GM18517 (cell line): Measurements from ENCODE around the gene PTPRN2.

Source experiments
- ATAC-seq: cut with Tn5 transposase; IDR thresholded peaks from one replicate; pipeline ENCODE4 v1.9.1; 2021; ENCODE audit warnings: mild to moderate bottlenecking, moderate library complexity; ENCODE audit not compliant: unreplicated experiment

The PTPRN2 gene

GRCh38 chr7:158374146-158374545 lies 213.5 kb downstream of the PTPRN2 start:
- ATAC-seq = no peak

GRCh38 chr7:158373476-158374133 lies 214.0 kb downstream of the PTPRN2 start:
- no peak for ATAC-seq

DNA sequence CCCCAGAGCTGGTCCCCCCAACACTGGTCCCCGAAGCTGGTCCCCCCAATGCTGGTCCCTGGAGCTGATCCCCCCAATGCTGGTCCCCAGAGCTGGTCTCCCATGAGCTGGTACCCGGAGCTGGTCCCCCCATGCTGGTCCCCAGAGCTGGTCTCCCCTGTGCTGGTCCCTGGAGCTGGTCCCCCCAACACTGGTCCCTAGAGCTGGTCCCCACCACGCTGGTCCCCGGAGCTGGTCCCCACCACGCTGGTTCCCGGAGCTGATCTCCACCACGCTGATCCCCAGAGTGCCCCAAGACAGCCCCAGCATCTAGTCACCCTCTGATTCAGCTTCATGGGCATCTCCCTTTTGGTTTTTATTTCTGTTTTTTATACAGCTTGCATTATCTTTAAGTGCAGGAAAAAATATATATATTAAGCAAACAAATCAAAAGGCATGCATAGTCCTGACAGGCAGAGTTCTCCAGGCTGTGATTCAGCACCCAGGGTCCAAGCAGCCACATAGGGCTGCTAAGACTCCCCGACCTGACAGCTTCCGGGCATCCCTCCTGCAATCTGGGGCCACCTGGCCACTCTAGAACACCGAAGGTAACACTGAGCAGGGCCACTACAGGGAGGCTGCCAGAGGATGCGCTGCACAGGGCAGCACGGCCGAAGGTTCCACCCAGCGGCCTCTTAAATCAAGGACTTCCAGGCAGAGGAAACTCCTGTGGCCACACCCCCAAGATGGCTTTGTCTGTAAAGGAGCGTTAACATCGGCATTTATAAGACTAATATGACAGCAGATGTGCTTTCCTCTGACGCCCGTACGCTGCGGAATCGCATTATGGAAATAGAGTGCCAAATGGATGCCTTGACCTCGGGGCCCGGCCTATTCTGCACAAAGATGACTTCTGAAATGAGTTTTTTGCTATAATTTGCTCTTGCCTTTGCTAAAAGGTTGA lies 215.0 kb downstream of the PTPRN2 start:
- no peak for ATAC-seq

DNA sequence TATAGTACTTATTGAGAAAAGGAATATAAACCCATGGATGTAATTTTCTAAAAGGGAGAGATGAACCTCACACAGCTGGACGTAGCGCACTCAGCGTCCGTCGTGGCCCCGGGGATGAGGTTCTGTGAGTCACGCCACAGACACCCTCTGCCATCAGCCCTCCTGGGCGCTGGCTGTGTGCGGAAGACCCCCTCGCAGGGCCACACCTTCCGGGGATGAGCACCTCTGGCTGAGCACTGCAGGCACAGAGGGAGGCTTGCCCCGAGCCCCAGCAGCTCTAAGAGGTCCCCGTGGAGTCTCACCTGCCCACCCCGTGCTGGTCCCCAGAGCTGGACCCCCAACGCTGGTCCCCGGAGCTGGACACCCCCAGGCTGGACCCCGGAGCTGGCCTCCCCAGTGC lies 215.8 kb downstream of the PTPRN2 start:
- no peak for ATAC-seq

- no peak for ATAC-seq
Observed at GRCh38 chr7:158369866-158370265, 217.8 kb downstream of the PTPRN2 start.

DNA sequence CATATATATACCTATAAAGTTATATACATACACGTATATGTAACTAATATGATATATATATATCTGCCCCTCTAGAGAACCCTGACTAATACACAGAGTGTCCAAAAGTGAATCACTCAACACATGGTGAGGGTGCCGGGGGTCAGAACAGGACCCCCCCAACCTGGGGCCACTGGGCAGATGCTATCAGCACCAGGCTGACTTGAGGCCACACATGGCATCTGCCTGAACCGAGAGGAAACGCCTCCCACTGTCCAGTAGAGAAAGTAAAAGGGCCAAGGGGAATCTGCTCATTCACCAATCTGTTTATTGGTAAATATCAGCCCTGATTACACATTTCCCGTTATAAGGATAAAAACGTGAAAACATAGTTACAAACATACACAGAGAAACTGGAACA lies 218.3 kb downstream of the PTPRN2 start:
- ATAC-seq = no peak

GRCh38 chr7:158368449-158368848 lies 219.2 kb downstream of the PTPRN2 start:
- no peak for ATAC-seq

DNA sequence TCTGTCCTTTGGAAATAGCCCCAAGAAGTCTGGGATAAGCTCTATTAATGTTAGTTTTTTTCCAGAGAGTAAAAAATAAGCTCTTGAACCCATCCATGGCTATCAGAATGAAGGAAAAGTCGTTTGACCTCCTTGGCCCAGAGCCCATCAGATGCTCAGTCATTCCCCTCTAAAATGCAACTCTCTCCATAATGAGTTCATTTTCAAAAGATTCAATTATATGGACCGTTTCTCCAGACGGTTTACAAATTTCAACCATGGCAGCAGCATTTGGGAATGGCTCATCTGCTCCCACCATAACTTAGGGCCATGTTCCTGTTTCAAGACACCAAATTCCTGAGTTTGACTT lies 220.0 kb downstream of the PTPRN2 start:
- ATAC-seq = no peak

DNA sequence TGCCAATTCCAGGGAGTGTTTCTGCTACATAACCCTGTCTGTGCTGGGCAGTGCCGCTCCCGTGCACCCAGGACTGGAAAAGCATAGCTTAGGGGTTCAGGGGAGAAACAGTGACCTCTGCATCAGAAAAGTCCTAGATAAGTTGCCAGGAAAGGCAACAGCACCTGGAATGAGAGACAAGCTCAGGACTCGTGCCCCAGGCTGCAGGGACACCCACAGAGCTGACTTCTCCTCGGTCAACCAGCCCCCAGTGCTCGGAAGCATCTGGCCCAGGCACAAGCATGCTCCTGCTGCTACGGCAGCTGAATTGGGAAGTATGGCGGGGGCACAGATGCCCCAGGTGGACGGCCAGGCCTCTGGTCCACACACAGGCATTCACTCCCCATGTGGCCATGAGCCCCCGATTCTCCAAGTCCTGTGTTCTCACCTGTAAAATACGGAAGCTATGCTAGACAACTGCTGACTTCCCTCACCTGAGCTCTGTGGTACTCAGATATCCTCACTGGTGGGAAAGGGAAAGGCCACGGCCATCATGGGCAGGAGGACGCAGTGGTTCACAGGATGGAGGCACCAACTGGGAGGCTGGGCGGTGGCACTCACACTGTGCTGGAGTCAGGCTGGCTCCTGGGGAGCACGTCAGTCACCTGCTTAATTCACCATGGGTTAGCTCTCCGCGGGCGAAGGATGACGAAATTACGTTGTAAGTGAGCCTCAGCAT lies 220.5 kb downstream of the PTPRN2 start:
- no peak for ATAC-seq

DNA sequence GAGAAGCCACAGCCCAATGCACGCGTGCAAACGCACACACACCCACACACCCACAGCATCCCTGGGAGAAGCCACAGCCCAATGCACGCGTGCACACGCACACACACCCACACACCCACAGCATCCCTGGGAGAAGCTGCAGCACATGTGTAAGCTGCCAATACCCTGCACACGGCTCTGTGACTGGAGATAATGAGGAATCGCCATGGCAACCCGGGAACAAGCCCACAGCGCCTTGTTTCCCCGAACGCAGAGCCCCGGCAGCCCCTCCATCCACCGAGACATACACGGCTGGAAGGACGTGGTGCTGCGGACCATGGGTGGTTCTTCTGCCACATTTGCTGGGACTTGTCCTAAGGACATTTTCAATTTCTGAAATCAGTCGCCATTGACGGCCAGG lies 221.3 kb downstream of the PTPRN2 start:
- ATAC-seq = no peak

DNA sequence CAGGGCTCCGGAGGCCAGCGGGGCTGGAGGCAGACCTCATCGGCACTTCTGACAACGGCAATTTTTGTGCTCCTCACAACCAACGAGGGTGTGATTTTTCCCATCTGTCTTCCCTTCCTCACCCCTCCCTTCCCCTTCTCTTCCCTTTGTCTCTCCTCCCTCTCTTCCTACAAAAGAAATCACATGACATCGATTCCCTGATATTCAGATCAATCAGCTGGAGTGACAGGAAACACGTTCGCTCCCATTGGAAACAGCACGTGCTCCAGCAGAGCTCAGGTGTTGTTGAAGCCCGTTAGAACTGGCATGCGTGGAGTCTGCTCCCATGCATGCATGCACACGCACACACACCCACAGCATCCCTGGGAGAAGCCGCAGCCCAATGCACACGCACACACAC lies 222.4 kb downstream of the PTPRN2 start:
- ATAC-seq = no peak

- ATAC-seq = no peak
Observed at GRCh38 chr7:158364451-158364850, 223.2 kb downstream of the PTPRN2 start.

DNA sequence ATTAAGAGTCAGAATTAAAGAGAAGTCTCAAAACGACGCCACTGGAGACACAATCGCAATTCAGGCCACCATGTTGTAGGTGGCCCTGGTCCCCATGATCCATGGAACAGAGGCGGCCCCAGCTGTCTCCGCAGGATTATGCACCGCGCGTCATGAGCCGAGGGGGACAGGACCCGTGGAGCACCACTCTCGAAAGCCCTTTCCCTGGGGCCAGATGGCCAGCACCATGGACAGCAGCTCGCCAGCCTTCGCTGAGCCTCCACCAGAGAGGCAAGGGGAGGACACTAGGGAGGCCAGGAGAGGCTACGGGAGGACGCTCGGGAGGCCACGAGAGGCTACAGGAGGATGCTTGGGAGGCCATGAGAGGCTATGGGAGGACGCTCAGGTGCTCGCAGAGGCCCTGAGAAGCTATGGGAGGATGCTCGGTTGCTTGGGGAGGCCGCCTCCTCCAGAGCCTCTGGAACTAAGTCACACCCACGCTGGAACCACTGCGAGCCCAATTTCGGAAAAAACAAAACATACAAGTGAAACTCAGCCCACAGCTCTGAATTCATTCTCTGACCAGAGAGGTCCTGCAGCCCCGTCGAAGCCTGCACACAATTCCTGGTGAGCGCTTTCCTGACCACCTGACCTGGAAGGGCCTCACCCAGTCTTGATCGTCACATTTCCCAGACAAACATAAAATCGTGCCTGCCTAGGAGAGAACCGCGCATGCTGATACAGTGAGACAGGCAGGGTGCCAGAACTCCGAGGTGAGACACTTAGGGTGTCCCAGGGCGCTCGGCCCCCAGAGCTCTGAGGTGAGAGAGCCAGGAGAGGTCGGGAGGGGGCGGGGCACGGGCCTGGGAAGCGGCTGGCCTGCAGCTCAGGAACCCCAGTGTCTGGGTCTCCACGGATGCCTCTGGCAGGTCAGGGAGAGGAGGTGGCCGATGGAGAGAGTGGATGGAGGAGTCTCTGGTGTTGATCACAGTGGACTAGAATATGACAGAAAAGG lies 224.4 kb downstream of the PTPRN2 start:
- no peak for ATAC-seq

DNA sequence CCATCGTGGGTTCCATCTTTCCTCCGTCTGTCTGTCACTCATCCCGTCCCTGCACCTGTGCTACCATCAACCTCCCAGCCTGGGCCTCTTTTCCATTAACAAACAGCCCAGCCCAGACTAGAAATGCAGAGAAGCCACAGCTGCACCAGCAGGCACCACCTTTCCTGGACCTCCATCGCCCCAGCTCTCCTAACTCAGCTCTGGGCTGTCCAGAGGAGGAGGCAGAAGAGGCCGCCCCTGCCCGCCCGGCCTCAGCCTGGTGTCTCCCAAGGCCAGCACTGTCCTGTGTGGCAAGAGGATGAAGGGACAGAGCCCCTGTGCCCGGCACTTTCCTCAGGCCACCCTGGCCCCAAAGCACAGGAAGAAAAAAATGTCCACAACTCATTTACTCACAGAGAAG lies 225.6 kb downstream of the PTPRN2 start:
- no peak for ATAC-seq

DNA sequence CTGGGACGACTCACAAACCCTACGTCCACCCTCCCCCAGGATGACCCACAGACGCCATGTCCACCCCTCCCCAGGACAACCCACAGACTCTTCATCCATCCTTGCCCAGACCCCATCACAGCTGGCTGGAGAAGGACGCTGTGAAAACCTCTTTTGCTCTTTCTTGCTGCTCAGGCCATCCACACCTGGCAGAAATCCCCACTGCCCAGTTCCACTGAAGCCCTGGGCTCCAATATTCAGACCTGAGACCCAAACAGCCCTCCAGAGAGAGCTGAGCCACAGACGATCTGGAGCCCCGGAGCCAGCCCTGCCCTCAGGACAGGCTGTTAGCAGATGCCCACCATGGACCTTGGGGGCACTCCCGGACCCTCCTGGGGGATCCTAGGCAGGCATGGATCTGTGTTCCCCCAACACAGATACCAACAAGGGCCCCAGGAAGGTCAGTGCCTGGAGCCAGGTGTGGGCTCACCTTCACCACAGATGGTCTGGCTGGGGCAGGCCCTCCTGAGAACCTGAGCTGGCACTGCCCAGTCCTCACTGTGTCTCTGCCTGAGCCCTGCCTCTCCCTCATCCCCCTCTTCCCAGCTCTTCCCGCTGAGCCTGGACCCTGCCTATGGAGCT lies 226.2 kb downstream of the PTPRN2 start:
- ATAC-seq = no peak

- no peak for ATAC-seq
Observed at GRCh38 chr7:158358926-158359645, 228.5 kb downstream of the PTPRN2 start.

- ATAC-seq = no peak
Observed at GRCh38 chr7:158357898-158358821, 229.5 kb downstream of the PTPRN2 start.
